GM12864 (cell line): ENCODE results near the gene PPIF.

ENCODE experiments used
- DNase-seq: peaks from one replicate; pipeline ENCODE4 v3.0.0-alpha.2; 2011; ENCODE audit warnings: low read depth
- H3K4me3 ChIP-seq: 2 replicates; pipeline ENCODE4 v1.5.1; 2011; ENCODE audit warnings: mild to moderate bottlenecking, low read depth, low read length, control low read depth
- CTCF ChIP-seq: IDR thresholded peaks from 2 replicates; pipeline ENCODE4 v1.5.1; 2011; ENCODE audit warnings: low read depth, mild to moderate bottlenecking, moderate library complexity, low read length, control low read depth, inconsistent platforms; ENCODE audit errors: missing control alignments

The PPIF gene

GRCh38 chr10:79308969-79309665, 38.2 kb upstream of the PPIF start:
- H3K4me3 ChIP-seq, result no peak overlapping the region
- DNase-seq, result no peak
- no peak for TF ChIP-seq CTCF

DNA sequence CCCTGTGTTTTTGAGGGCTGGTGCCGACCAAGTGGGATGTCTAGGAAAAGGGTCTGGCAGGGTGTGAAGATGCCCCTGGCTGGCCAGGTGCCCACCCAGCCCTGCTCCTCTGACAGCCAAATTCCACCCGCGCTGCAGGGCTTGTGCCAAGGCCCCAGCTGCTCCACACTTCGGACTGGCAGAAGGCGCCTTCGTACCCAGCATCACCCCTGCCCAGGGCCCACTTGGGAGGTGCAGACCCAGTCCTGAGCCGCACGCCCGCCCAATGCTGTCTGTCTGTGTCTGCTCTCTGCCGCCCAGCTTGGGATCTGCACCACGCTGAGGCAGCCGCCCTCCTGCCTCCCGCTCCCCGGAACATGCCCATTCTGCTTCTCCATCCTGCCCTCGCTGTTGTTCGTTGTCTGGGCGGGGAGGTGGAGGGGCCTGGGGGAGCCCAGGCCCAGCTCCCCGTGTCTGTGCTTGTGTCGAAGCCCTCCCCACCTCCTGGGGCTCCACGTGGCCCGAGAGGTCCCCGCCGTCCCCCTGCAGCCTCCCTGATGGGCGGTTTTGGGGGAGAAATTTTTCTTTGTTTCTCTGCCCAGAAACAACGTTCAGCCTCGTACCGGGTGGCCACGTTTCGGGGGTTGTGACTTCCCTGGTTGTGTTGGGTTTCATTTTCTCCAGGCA, 36.9 kb upstream of the PPIF start:
- no peak for DNase-seq
- no peak overlapping the region for H3K4me3 ChIP-seq
- no peak for TF ChIP-seq CTCF

GRCh38 chr10:79310911-79311573, 36.2 kb upstream of the PPIF start:
- H3K4me3 ChIP-seq, result no peak overlapping the region
- TF ChIP-seq CTCF, result no peak
- DNase-seq, result no peak

DNA sequence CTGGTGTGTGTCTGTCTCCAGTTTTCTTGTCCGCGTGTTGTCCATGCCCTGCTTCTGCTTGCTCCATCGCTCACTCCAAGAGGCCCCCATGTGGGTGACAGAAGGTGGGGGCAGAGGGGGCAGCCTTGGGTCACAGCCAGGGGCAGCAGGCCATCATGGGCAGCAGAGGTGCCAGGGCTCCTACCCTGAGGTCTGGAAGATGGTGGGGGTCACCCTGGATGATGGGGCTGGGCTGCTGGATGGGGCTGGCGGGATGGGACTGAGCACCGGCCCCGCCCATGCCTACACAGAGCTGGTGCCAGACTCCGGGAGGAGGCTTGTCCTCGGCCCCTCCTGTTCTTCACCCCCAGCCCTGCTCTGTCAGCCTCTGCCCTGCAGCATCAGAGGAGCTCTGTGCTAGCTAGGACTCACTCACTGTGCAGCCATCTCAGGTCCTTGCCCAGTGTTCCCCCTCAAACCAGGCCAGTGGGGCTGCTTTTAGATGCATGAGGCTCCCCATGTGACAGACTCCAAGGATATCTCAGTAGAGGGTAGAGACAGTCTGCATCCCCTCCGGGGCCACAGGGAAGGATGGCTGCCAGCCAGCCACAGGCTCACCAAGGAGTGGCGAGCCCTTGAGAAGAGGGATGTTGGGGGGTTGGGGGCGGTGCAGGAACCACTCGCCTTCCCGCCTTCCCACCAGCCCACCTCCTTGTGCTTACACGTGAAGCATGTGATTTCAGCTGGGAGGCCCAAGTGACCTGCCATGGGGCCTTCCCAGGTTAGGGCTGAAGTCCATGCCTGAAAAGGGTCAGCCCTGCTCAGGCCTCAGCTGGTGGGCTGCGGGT, 35.5 kb upstream of the PPIF start:
- no peak for DNase-seq
- no peak overlapping the region for H3K4me3 ChIP-seq
- no peak for TF ChIP-seq CTCF

DNA sequence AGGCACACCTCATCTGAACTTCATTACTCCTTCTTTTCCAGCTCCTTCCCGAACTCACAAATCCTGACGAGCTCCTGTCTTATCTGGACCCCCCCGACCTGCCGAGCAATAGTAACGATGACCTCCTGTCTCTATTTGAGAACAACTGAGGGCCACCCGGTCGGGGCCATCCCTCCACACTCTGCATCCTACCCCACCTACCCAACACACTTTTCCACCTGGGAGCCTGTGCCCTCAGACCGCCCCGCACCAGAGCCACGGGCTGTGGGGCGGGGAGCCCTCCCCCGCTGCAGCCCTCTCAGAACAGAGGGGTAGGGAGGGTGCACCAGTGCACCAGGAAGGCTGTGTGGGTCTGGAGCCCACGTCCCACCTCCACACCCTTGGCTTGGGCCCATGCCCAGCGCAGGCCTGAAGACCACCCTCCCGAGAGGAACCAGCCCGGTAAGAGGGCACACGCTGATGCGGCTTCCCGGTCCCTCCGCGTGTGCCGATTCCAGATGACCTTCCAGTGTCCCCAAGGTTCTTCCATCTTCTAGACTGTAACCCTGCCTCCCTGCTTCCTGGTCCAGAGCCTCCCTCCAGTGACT, 34.6 kb upstream of the PPIF start:
- no peak for TF ChIP-seq CTCF
- no peak overlapping the region for H3K4me3 ChIP-seq
- no peak for DNase-seq

GRCh38 chr10:79313320-79313719, 33.9 kb upstream of the PPIF start:
- H3K4me3 ChIP-seq, result no peak overlapping the region
- no peak for DNase-seq
- TF ChIP-seq CTCF, result no peak
